Duodenal mucosa (tissue), 2 donors: Measurements from ENCODE around the gene DHRS9.

Source experiments
- H3K27ac ChIP-seq: one replicate; pipeline ENCODE4 v1.7.0; 2013; ENCODE audit warnings: low read depth, low read length
- H3K27me3 ChIP-seq, 2 donors: one replicate each; pipeline ENCODE4 v1.7.0; 2013; ENCODE audit warnings: low read length in 2 of 2, control low read depth in 1 of 2; ENCODE audit not compliant: insufficient read depth in 2 of 2, control insufficient read depth in 1 of 2
- H3K36me3 ChIP-seq, 2 donors: one replicate each; pipeline ENCODE4 v1.7.0; 2013; ENCODE audit warnings: low read length in 2 of 2, control low read depth in 1 of 2; ENCODE audit not compliant: insufficient read depth in 2 of 2, control insufficient read depth in 1 of 2
- H3K4me1 ChIP-seq, 2 donors: one replicate each; pipeline ENCODE4 v1.7.0; 2013; ENCODE audit warnings: low read length in 2 of 2, control low read depth in 1 of 2; ENCODE audit not compliant: insufficient read depth in 2 of 2, control insufficient read depth in 1 of 2
- H3K4me3 ChIP-seq, 2 donors: one replicate each; pipeline ENCODE4 v1.7.0; 2013; ENCODE audit warnings: low read length in 2 of 2, low read depth in 1 of 2
- H3K9ac ChIP-seq, 2 donors: one replicate each; pipeline ENCODE4 v1.7.0; 2013; ENCODE audit warnings: low read length in 2 of 2, low read depth in 1 of 2
- H3K9me3 ChIP-seq, 2 donors: one replicate each; pipeline ENCODE4 v1.7.0; 2013; ENCODE audit warnings: low read length in 2 of 2, control low read depth in 1 of 2; ENCODE audit not compliant: control insufficient read depth in 1 of 2

Gene DHRS9

GRCh38 chr2:169080250-169081069, 11.1 kb downstream of the DHRS9 start:
- Histone ChIP-seq H3K27me3 (peaks cover 0 to 4% of the 10 kb centered on the region in 2 donors), H3K4me1 (no peaks in the 10 kb centered on the region), H3K36me3 (no peaks in the 10 kb centered on the region), H3K4me3 (no peak overlapping the region), H3K9ac (no peak overlapping the region), H3K9me3 (no peaks in the 10 kb centered on the region), H3K27ac (no peak overlapping the region)

GRCh38 chr2:169081551-169081950, 12.2 kb downstream of the DHRS9 start:
- H3K9me3 ChIP-seq, result no peaks in the 10 kb centered on the region
- H3K27me3 ChIP-seq, result peaks cover 0 to 4% of the 10 kb centered on the region in 2 donors
- H3K4me3 ChIP-seq, result no peak overlapping the region
- H3K27ac ChIP-seq, result no peak overlapping the region
- H3K4me1 ChIP-seq, result no peaks in the 10 kb centered on the region
- H3K9ac ChIP-seq, result no peak overlapping the region
- H3K36me3 ChIP-seq, result no peaks in the 10 kb centered on the region

DNA sequence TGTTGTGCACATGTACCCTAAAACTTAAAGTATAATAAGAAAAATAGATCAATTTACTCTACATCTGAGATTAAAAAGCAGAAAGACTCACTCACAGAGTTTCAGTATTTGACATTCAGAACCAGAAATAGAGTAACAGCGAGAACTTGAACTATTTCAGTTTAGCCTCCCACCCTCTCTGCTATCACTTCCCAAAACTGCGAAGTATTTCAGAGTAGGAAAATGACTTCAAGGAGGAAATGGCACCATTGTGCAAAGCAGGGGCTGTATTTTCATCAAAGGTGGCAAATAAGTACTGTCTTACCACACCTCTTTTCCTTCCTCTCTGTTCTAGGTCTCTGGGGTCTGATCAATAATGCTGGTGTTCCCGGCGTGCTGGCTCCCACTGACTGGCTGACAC, 13.6 kb downstream of the DHRS9 start:
- H3K27me3 ChIP-seq, result peaks cover 0 to 1% of the 10 kb centered on the region in 2 donors
- no peaks in the 10 kb centered on the region for H3K36me3 ChIP-seq
- no peaks in the 10 kb centered on the region for H3K9me3 ChIP-seq
- H3K4me3 ChIP-seq, result no peak overlapping the region
- no peak overlapping the region for H3K27ac ChIP-seq
- H3K9ac ChIP-seq, result no peak overlapping the region
- H3K4me1 ChIP-seq, result no peaks in the 10 kb centered on the region

- Histone ChIP-seq H3K9me3 (no peaks in the 10 kb centered on the region), H3K27me3 (no peaks in the 10 kb centered on the region), H3K4me1 (peaks cover 0 to 15% of the 10 kb centered on the region in 2 donors), H3K36me3 (no peaks in the 10 kb centered on the region), H3K4me3 (no peak overlapping the region), H3K27ac (no peak overlapping the region), H3K9ac (no peak overlapping the region)
These were observed 17.6 kb downstream of the DHRS9 start for GRCh38 chr2:169086893-169087467.

DNA sequence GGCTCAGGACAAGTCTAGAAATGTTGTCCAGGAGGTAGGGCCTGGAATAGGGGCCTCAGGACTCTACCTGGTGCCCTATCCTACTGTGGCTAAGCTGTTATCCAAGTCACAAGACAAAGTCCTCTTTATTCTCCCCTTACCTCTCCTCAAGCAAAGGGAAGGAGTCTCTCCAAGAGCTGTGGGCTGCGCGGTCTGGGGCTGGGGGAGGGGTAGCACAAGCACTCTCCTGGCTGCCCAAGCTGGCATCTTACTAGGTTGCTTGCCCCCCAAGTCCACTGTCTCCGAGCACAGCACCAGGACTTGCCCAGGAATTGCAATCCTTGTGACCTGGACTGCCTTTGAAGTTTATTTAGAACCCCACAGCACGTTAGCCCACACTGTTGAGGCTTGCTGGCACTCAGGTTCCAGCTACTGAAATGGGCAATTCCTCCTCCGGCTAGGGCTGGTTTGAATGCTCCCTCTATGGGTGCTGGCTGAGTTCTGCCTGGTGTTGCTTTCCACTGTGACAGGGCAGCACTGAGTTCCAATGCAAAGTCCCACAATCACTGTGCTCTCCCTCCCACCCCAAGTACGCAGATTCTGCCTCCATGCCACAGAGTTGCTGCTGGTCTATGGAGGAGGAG, 18.5 kb downstream of the DHRS9 start:
- Histone ChIP-seq H3K4me1 (peaks cover 7 to 24% of the 10 kb centered on the region in 2 donors), H3K4me3 (no peak overlapping the region), H3K36me3 (no peaks in the 10 kb centered on the region), H3K27ac (no peak overlapping the region), H3K9ac (no peak overlapping the region), H3K9me3 (no peaks in the 10 kb centered on the region), H3K27me3 (no peaks in the 10 kb centered on the region)

GRCh38 chr2:169089182-169089581, 19.8 kb downstream of the DHRS9 start:
- Histone ChIP-seq H3K4me3 (no peak overlapping the region), H3K36me3 (no peaks in the 10 kb centered on the region), H3K9me3 (no peaks in the 10 kb centered on the region), H3K9ac (no peak overlapping the region), H3K27ac (no peak overlapping the region), H3K27me3 (no peaks in the 10 kb centered on the region), H3K4me1 (peaks cover 10 to 33% of the 10 kb centered on the region in 2 donors)

GRCh38 chr2:169090133-169090820, 20.9 kb downstream of the DHRS9 start:
- Histone ChIP-seq H3K4me3 (no peak overlapping the region), H3K9me3 (no peaks in the 10 kb centered on the region), H3K4me1 (peaks cover 10 to 33% of the 10 kb centered on the region in 2 donors), H3K27ac (no peak overlapping the region), H3K27me3 (no peaks in the 10 kb centered on the region), H3K9ac (no peak overlapping the region), H3K36me3 (no peaks in the 10 kb centered on the region)

DNA sequence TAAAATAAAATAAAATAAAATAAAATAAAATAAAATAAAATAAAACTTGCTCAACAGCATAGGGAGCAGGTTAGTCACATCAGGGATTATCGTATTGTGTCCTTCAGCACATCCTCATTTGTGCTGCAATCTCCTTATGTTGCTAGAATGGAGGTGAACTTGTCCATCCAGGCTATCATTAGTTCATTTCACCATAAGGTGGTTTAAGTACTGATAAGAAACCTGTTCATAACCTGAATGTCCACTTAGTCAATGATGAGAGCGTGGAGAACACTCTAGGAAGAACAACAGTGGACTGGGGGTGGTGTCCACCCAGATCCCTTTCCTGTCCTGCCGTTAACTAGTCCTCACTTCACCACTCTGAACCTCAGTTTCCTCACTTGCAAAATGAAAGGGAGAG, 21.9 kb downstream of the DHRS9 start:
- Histone ChIP-seq H3K9me3 (no peaks in the 10 kb centered on the region), H3K4me3 (no peak overlapping the region), H3K27me3 (no peaks in the 10 kb centered on the region), H3K4me1 (peaks cover 10 to 33% of the 10 kb centered on the region in 2 donors), H3K27ac (no peak overlapping the region), H3K9ac (no peak overlapping the region), H3K36me3 (no peaks in the 10 kb centered on the region)

- no peaks in the 10 kb centered on the region for H3K9me3 ChIP-seq
These were observed 22.6 kb downstream of the DHRS9 start for GRCh38 chr2:169091761-169092519.

More at GRCh38 chr2:169091761-169092519, 22.6 kb downstream of the DHRS9 start:
- peaks cover 10 to 33% of the 10 kb centered on the region in 2 donors for H3K4me1 ChIP-seq
- H3K27ac ChIP-seq, result no peak overlapping the region
- H3K36me3 ChIP-seq, result no peaks in the 10 kb centered on the region
- H3K27me3 ChIP-seq, result no peaks in the 10 kb centered on the region
- H3K4me3 ChIP-seq, result no peak overlapping the region
- H3K9ac ChIP-seq, result no peak overlapping the region
